Mesothelial cell of epicardium (in vitro differentiated cells): Measurements from ENCODE around the gene PTCHD4. TPM values are rescaled to one million over a fixed set of nuclear protein-coding genes. Genes with fewer than 3 reads are reported as not detected.
"Not testable (repeated sequence)": the region's sequence is repeated elsewhere in the genome, so short reads cannot be mapped to it uniquely, and the experiment has no call there.

Experiments
- DNase-seq, 2 experiments: peaks; one replicate each; pipeline ENCODE4 v3.0.0; 2021; ENCODE audit warnings: low spot score in 2 of 2; ENCODE audit not compliant: unreplicated experiment in 2 of 2
- H3K27ac Mint-ChIP-seq: 2 replicates; pipeline ENCODE4 v1.8.0; 2021; ENCODE audit warnings: mixed read lengths
- H3K27me3 Mint-ChIP-seq: 2 replicates; pipeline ENCODE4 v1.8.0; 2021; ENCODE audit warnings: low read depth, mixed read lengths
- H3K36me3 Mint-ChIP-seq: 2 replicates; pipeline ENCODE4 v1.8.0; 2021; ENCODE audit warnings: mixed read lengths
- H3K4me1 Mint-ChIP-seq: 2 replicates; pipeline ENCODE4 v1.8.0; 2021; ENCODE audit warnings: mixed read lengths
- H3K4me3 Mint-ChIP-seq: 2 replicates; pipeline ENCODE4 v1.8.0; 2021; ENCODE audit warnings: mild to moderate bottlenecking, moderate library complexity, mixed read lengths
- H3K9me3 Mint-ChIP-seq: 2 replicates; pipeline ENCODE4 v1.8.0; 2021; ENCODE audit warnings: mixed read lengths
- total RNA-seq: library from RNA; stranded (reverse); gene quantifications from 3 replicates; pipeline ENCODE4 v1.2.1, GENCODE V29; 2021
- TF ChIP-seq, protein P1 (sequence below): fragments of 200-600 bp; sonication (generic); IDR thresholded peaks from one replicate; pipeline ENCODE4 v1.5.0; 2021; ENCODE audit warnings: antibody characterized with exemption; ENCODE audit not compliant: unreplicated experiment

PTCHD4 gene
- total RNA-seq, 1 donor from 2014 or later, result 8.5 TPM

DNA sequence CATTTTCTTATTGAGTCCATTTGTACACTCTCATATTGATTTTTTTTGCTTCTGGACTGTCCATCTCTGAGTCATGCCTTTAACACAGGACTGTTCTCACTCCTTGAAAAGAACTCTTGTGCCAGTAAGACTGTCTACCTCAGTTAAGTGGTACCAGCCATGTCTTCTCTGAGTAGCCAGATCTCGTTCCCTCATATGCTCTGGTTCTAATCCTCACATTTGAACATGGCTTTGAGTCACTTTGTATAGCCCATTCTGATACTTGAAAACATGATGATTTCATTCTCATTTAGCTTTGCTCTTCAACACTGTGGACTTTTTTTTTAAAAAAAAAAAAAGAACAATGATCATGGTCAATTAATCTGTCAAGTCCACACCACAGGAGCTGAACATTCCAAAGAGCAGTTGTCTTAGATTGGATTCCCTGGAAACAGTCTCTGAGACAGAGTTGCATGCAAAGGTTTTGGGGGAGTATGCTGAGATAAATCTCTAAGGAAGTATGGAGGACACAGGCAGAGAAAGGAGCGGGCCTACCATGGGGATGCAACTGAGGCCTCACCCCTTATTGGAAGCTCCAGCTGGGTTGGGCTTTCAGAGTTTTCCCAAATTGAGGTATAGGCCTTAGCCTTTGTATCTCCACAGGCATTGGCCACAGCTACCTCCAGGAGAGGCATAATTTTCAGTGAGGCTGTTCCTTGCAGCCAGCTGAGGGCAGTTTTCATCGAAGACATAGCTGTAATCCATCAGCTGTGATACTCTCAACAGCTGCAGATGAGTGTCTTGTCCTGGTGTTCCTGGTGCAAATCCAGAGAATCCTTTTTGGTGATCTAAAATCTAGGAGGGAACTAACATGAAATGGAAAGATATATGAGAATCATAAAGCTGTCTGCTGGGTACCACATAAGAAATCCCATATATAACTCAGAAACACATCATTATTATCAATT, 6.0 kb upstream of the PTCHD4 start:
- TF ChIP-seq, protein P1, sequence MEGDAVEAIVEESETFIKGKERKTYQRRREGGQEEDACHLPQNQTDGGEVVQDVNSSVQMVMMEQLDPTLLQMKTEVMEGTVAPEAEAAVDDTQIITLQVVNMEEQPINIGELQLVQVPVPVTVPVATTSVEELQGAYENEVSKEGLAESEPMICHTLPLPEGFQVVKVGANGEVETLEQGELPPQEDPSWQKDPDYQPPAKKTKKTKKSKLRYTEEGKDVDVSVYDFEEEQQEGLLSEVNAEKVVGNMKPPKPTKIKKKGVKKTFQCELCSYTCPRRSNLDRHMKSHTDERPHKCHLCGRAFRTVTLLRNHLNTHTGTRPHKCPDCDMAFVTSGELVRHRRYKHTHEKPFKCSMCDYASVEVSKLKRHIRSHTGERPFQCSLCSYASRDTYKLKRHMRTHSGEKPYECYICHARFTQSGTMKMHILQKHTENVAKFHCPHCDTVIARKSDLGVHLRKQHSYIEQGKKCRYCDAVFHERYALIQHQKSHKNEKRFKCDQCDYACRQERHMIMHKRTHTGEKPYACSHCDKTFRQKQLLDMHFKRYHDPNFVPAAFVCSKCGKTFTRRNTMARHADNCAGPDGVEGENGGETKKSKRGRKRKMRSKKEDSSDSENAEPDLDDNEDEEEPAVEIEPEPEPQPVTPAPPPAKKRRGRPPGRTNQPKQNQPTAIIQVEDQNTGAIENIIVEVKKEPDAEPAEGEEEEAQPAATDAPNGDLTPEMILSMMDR, result no peak

DNA sequence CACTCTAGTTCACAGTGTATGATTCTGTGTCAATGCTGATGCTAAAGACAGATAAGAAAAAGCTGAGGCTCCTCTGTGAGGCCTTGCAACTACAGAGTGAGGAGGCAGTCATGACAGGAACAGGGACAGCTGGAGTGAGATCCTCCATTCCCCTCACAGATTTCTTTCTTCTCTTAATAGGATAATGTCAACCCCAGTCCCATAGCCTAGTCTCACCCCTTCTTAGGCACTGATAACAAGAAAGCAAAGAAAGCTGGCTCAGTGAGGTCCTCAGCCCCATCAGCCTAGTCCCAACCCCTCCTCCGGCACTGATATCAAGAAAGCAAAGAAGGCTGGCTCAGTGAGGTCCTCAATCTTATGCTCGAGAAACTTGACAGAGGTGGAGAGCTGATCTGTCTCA, 2.1 kb upstream of the PTCHD4 start:
- no peak overlapping the region for H3K4me3 Mint-ChIP-seq

More for the DNA sequence above, 6.0 kb upstream of the PTCHD4 start:
- Mint-ChIP-seq H3K27me3 (no peaks in the 10 kb centered on the region), H3K9me3 (peaks cover 8% of the 10 kb centered on the region), H3K4me3 (no peak overlapping the region), H3K4me1 (peaks cover 20% of the 10 kb centered on the region), H3K27ac (no peak overlapping the region), H3K36me3 (no peaks in the 10 kb centered on the region)
- no peak for DNase-seq

DNA sequence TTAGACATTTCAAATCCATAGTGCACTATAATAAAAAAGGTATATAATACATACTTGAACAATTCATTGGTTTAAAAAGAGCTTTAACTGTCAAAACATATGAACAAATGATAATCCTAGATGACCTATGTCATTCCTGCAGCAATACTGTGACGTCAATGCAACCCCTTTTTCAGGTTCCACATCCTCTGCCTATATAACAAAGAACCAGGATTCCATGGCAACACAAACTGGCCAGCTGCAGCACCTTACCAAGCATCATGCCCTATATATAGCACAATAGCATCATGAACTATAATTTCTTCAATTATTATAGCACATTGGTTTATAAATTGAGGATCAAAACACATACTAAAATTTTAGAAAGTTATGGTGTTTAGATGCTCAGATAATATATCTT, 578 bp upstream of the PTCHD4 start:
- Mint-ChIP-seq H3K9me3 (no peaks in the 10 kb centered on the region), H3K36me3 (peaks cover 1% of the 10 kb centered on the region), H3K4me1 (peaks cover 37% of the 10 kb centered on the region), H3K4me3 (peak overlapping the region; percentile 72), H3K27me3 (no peaks in the 10 kb centered on the region), H3K27ac (peak overlapping the region; percentile 94)
- TF ChIP-seq, protein P1, result no peak
- DNase-seq, result no peak

More for the DNA sequence above, 2.1 kb upstream of the PTCHD4 start:
- TF ChIP-seq, protein P1, result no peak
- no peak for DNase-seq
- no peaks in the 10 kb centered on the region for H3K9me3 Mint-ChIP-seq
- peak overlapping the region; percentile 71 for H3K27ac Mint-ChIP-seq
- peaks cover 37% of the 10 kb centered on the region for H3K4me1 Mint-ChIP-seq
- no peaks in the 10 kb centered on the region for H3K27me3 Mint-ChIP-seq
- H3K36me3 Mint-ChIP-seq, result no peaks in the 10 kb centered on the region

DNA sequence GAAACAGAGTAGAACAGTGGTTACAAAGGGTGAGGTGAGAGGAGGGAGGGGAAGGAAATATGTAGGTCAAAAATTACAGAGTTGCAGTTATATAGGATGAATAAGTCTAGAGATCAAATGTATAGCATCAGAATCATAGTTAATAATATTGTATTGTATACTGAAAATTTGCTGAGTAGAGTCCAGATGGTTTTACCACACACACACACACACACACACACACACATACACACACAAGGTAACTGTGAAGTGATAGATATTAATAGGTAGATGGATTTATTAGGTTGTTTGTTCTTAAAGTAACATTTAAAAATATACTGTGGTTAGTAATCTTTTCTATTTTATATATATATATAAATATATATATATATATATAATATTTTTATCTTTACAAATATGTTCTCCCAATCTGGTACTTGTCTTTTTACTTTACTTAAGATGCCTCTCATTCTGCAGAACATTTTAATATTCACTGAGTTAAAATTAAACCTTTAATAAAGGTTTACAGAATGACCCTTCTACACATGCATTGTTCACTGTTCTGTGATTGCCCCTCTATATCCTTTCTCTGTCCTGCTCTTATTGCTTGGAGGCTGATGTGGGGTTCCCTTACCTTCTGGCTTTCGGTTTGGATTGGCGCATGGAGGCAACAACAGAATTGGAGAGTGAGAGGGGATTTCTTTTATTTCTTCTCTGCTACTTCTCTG, 408 bp downstream of the PTCHD4 start:
- TF ChIP-seq, protein P1, result no peak
- Mint-ChIP-seq H3K27me3 (no peaks in the 10 kb centered on the region), H3K4me3 (peak overlapping the region; percentile 76), H3K36me3 (peaks cover 1% of the 10 kb centered on the region), H3K4me1 (peaks cover 37% of the 10 kb centered on the region), H3K27ac (peak overlapping the region; percentile 96), H3K9me3 (peaks cover 7% of the 10 kb centered on the region)
- DNase-seq, result no peak

DNA sequence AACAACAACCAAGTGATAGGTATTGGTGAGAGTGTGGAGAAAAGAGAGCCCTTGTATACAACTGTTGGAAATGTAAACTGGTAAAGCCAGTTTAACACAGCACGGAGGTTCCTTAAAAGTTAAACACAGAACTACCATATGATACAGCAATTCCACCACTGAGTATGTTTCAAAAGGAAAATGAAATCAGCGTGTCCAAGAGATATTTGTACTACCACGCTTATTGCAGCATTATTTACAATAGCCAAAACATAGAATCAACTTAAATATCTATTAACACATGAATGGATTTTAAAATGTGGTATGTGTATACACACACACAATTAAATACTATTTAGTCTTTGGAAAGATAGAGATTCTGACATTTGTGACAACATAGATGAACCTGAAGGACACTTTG, 1.1 kb downstream of the PTCHD4 start:
- H3K27ac Mint-ChIP-seq, result peak overlapping the region; percentile 96
- TF ChIP-seq, protein P1, result no peak
- no peaks in the 10 kb centered on the region for H3K27me3 Mint-ChIP-seq
- peak overlapping the region; percentile 76 for H3K4me3 Mint-ChIP-seq
- peaks cover 12% of the 10 kb centered on the region for H3K9me3 Mint-ChIP-seq
- H3K36me3 Mint-ChIP-seq, result peaks cover 1% of the 10 kb centered on the region
- no peak for DNase-seq
- H3K4me1 Mint-ChIP-seq, result peaks cover 37% of the 10 kb centered on the region

DNA sequence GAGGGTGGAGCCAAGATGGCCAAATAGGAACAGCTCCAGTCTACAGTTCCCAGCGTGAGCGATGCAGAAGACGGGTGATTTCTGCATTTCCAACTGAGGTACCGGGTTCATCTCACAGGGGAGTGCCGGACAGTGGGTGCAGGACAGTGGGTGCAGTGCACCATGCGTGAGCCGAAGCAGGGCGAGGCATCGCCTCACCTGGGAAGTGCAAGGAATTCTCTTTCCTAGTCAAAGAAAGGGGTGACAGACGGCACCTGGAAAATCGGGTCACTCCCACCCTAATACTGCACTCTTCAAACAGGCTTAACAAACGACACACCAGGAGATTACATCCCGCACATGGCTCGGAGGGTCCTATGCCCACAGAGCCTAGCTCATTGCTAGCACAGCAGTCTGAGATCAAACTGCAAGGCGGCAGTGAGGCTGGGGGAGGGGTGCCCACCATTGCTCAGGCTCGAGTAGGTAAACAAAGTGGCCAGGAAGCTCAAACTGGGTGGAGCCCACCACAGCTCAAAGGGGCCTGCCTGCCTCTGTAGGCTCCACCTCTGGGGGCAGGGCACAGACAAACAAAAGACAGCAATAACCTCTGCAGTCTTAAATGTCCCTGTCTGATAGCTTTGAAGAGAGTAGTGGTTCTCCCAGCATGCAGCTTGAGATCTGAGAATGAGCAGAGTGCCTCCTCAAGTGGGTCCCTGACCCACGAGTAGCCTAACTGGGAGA, 8.4 kb downstream of the PTCHD4 start:
- not testable (repeated sequence) for H3K4me1 Mint-ChIP-seq, H3K4me3 Mint-ChIP-seq, H3K27me3 Mint-ChIP-seq, DNase-seq, H3K27ac Mint-ChIP-seq
- Mint-ChIP-seq H3K36me3 (peaks cover 17% of the 10 kb centered on the region), H3K9me3 (peaks cover 23% of the 10 kb centered on the region)
